Activated CD4-positive, CD25-positive, alpha-beta regulatory T cell treated with anti-CD3 and anti-CD28 coated beads, Interleukin-2, amount 50 U/mL, for 16 hours (primary cell): ENCODE data around the gene LAMC3.

Source experiments
- DNase-seq: peaks from one replicate; pipeline ENCODE4 v3.0.0-alpha.2; 2020; ENCODE audit warnings: low read depth, low spot score

Gene LAMC3

GRCh38 chr9:131011274-131012022 lies 2.5 kb downstream of the LAMC3 start:
- DNase-seq = no peak

DNA sequence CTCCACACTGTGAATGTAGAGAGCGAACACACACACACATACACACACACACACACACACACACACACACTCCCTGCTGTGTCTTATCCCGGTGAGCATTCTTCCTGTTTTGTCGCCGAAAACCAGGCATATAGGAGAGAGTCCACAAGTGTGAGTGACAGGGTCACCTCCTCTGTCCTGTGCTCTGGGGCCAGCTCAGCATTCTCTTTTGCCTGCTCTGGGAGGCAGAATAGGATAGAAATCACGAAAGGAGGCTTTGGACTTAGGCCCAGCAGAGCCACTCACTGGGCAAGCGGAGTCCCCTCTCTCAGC lies 3.0 kb downstream of the LAMC3 start:
- DNase-seq = no peak

GRCh38 chr9:131012396-131012917 lies 3.5 kb downstream of the LAMC3 start:
- DNase-seq = no peak

DNA sequence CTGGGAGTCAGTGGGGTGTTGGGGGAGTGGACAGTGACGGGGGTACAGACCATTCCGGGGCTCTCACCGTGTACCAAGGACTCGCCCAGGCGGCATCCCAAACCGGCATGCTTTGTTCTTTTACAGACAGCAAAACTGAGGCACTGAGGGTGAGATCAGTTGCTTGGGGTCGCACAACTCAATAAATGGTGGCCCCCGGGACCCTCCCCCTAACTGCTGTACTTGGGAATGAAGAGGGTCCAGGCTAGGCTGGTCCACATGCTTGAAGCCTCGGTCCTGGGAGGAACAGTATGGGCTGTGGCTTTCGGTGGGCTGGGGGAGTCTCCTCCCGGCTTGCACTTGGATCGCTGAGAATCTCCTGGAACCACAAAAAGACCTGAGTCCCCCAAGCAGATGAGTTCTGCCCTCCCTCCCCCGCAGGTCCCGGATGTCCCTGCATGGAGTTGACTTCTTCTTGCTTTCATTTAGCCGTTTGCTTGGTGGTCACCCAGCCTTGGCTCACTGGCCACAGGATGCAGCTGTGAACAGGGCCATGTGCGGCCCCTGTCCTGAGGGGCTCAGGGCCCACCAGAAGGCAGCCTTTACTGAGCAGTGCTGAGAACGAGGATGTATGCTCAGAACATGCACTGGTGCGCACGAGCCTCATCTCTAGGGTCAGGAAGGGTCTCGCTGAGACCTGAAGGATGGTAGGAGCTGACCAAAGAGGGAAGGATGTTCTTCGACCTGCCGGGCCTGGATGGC lies 4.2 kb downstream of the LAMC3 start:
- DNase-seq = no peak

- DNase-seq = no peak
These were observed 5.0 kb downstream of the LAMC3 start for GRCh38 chr9:131013771-131014676.

- no peak for DNase-seq
These were observed 6.1 kb downstream of the LAMC3 start for GRCh38 chr9:131015112-131015511.

DNA sequence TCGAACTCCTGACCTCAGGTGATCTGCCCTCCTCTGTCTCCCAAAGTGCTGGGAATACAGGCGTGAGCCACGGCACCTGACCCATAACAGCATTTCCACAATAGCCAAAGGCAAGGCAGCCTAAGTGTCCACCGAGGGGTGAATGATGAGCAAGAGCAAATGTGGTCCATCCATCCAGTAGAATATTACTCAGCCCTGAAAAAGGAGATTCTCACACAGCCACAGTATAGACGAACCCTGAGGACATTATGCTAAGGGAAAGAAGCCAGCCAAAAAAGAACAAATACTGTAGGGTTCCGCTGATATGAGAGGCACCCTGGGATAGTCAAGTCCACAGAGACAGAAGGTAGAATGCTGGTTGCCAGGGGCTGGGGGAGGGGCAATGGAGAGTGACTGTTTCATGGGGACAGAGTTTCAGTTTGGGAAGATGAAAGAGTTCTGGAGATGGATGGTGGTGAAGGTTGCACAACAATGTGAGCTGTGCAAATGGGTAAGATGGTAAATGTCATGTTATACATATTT lies 7.0 kb downstream of the LAMC3 start:
- no peak for DNase-seq

DNA sequence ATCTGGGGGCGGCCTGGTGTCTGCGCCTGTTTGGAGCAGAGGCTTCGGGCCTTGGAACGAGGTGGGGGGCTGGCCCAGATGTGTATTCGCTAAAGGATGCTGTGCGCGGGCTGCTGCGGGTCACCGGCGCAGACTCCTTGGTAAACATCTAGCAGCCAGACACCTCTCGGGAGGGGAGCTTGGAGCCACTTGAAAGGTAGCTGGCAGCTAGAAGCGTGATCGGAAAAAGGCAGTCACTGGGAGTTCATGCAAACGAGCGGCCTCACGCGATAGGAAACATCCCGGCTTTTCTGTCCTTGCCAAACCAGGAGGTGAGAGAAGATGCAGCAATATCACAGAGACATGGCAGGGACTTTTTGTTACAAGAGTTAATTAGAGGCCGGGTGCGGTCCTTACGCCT lies 8.1 kb downstream of the LAMC3 start:
- DNase-seq = no peak

DNA sequence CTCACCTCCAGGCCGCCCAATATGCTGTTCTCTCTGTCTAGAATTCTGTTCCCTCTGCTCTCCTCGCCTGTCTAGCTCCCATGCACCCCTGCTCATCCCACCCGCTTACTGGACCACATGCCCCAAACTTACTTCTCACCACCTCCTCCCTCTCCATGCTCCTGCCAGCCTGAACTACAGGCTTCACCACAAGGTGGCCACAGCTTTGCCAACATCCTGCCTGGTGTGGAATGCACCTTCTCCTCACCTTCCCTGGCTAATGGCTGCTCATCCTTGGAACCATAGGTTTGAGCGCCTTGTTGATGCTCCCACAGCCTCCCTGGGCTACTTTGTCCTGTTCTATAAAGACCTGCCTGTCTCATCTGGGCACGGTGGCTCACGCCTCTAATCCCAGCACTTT lies 9.6 kb downstream of the LAMC3 start:
- DNase-seq = no peak

GRCh38 chr9:131019388-131020239 lies 10.6 kb downstream of the LAMC3 start:
- no peak for DNase-seq

- no peak for DNase-seq
These were observed 11.4 kb downstream of the LAMC3 start for GRCh38 chr9:131020388-131020787.

GRCh38 chr9:131020862-131021261 lies 11.9 kb downstream of the LAMC3 start:
- DNase-seq = no peak

DNA sequence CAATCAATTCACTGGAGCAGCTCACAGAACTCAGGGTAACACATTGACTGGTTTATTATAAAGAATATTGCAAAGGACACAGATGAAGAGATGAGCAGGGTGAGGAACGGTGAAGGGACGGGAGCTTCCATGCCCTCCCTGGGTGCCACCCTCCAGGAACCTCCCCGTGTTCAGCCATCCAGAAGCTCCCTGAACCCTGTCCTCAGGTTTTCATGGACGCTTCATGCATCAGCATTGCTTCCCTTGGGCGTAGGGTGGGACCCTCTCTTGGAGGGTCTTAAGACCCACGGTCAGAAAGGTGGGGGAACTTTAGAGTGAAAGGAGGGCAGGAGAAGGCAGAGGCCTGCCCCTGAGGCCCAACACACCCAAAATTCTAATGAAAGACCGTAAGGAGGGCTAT lies 12.8 kb downstream of the LAMC3 start:
- no peak for DNase-seq

DNA sequence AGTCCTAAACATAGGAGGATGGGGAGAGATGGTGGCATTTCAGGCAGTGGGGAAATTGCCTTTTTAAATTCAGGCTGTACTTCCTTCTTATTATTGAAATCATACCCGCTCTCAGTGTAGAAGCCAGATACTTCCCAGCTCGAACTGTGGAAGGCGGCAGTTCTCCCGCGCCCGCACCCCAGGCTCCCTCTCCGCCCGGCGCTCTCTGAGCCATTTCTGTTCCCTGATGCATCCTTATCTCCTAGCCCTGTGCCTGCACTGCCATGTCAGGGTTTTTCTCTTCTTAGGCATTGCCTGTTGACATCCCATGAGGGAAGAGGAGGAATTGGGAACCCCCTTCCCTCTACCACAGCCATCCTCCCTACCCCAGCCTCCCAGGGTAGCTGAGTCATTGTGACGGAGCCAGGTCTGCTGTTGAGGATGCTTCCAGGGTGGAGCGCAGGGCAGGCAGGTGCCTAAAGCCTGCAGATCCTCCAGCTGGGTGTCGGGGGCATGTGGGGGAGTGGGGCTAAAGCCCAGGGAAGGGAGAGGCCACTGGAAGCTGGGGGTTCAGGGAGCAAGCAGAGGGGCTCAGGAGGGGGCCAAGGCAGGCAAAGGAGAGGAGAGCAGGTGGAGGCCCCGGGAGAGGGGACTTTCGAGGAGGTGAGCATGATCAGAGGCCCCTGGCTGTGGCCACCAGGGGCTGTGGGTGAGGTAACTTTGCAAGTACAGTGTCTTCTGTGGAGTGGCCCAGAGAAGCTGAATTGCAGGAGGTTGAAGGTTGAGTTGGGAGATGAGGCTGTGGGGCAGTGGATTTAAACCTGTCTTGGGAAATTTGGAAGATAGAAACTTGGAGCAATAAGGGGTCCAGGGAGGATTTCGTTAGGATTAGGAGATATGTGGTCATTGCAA lies 16.2 kb downstream of the LAMC3 start:
- no peak for DNase-seq

- no peak for DNase-seq
These were observed 17.2 kb downstream of the LAMC3 start for GRCh38 chr9:131025953-131026858.

DNA sequence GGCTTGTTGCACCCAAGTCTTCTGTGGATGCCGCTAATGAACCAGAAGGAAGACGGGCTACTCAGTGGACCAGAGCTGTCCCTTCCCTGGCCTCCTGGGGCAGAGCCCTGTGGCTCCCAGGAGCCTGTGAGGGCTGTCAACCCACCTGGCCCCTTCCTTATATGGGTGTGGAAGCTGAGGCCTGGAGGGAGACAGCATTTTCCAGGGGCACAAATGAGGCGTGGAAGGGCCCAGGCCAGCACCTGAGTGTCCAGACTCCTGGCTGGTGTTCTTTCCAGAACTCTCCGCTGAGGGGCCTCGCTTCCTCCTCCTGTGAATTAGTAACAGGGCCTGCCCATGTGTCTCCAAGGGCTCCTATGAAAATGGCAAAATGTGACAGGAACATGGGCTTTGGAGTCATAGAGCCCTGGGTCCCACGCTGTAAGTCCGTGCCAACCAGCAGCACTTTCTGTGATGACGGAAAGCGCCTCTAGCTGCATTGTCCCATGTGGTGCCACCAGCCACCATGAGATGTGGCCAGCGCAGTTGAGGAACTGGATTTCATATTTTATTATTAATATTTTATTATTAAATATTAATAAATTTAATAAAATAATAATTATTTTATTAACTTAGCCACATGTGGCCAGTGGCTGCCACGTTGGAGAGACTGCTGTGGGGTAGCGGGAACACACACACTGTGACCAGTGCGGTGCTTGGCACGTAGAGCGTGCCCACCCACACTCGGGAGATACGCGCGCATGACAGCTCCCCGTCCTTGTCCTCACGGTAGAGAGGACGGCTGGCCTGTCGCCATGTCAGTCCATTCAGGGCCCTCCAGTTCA lies 18.3 kb downstream of the LAMC3 start:
- no peak for DNase-seq

GRCh38 chr9:131027872-131028179 lies 18.9 kb downstream of the LAMC3 start:
- DNase-seq = no peak

DNA sequence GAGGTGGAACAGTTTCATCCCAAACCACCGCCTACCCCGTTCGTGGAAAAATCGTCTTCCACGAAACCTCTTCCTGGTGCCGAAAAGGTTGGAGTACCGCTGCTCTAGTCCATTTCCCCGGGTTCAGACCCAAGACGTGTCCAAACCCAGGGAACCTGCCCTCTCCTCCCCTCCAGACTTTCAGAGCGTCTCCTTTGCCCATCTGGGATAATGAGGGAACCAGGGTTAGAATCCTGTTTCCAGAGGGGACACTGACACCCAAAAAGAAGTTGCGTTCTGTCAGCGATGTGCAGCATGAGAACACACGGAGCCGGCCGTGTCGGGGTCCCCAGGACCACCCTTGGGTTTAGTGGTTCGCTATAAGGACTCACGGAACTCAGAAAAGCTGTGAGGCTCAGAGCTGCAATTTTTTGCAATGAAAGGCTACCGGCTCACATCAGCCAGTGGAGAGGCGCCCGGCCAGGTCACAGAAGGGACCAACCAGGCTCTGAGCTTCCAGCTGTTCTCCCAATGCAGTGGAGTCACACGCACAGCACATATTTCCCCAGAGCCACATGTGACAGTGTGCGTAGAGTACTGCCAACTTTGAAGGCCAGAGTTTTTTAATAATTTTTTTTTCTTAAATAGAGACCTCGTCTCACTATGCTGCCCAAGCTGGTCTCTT lies 19.4 kb downstream of the LAMC3 start:
- DNase-seq = no peak
